Activated naive CD4-positive, alpha-beta T cell treated with anti-CD3 and anti-CD28 coated beads, Interleukin-2, amount 50 U/mL, for 72 hours (primary cell): ENCODE measurements around the gene MGARP. TPM values are rescaled to one million over a fixed set of nuclear protein-coding genes. Genes with fewer than 3 reads are reported as not detected.
"Not testable (repeated sequence)": the region's sequence is repeated elsewhere in the genome, so short reads cannot be mapped to it uniquely, and the experiment has no call there.

Source experiments
- ATAC-seq, 2 donors: fragments of 150-1000 bp; cut with Tn5 transposase; 2 replicates each; pipeline ENCODE4 v1.10.0; 2021; ENCODE audit warnings: mild to moderate bottlenecking in 2 of 2, moderate library complexity in 2 of 2
- DNase-seq, 2 donors: peaks; one replicate each; pipeline ENCODE4 v3.0.0; 2021 to 2022; ENCODE audit warnings: low spot score in 2 of 2
- H3K27ac Mint-ChIP-seq, 2 donors: one replicate each; pipeline ENCODE4 v1.8.0; 2022; ENCODE audit warnings: mild to moderate bottlenecking in 2 of 2, mixed read lengths in 2 of 2
- H3K36me3 Mint-ChIP-seq, 2 donors: one replicate each; pipeline ENCODE4 v1.8.0; 2022; ENCODE audit warnings: mixed read lengths in 2 of 2
- H3K9me3 Mint-ChIP-seq, 2 donors: one replicate each; pipeline ENCODE4 v1.8.0; 2022; ENCODE audit warnings: mixed read lengths in 2 of 2
- total RNA-seq, 2 donors: library from RNA; stranded (reverse); gene quantifications; one replicate each; pipeline ENCODE4 v1.2.3, GENCODE V29; 2022

MGARP gene
- total RNA-seq, 2 donors from 2014 or later, result 0.27 to 0.31 TPM

DNA sequence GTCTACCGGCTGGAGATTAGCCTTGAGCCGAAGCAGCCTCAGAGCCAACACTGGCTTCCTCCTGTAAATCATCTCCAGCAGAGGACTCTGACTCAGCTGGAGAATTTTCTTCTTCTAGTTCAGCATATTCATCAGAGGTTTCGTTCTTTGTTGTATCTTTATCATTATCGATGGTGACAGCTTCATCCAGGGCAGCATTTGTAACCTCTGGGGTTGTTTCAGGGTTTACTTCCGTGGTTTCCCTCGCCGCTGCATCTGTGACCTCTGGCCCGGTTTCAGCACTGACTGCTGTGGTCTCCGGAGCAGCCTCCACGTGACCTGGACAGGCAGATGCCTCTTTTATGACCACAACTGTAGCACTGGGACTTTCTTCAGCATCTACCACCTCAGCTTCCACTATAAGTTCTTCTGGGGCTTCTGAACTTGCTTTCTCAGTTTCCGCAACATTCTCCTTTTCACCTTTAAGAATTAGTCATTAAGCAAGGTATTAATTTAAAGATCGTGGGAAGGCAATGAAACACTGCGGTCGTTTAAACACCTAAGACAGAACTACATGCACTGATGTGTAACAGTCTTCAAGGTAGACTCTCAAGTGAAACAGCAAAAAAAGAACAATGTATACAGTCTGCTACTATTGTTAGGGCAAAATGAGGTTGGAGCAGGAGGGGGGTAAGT, 13.3 kb downstream of the MGARP start:
- ATAC-seq, result peak; percentile 94 to 97
- peak; percentile 80 to 92 for DNase-seq
- Mint-ChIP-seq H3K9me3 (no peaks in the 10 kb centered on the region), H3K27ac (peak overlapping the region; percentile 4 to 62), H3K36me3 (no peaks in the 10 kb centered on the region)

DNA sequence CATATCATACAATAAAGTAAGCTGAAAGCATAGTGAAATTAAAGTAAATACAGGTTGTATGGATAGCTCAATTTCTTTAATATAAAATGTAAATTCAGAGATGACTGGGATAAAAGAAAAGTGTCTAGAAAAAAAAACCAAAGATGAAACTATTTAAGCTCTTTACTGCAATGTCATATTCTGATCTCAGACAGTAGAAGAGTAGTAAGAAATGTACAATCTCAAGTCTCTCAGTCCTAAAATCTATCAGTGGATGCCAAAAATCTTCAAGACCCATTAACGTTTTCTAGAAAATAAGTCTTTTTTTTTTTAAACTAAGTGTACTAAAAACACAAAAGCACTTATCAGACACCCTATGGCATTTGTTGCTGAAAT, 13.8 kb downstream of the MGARP start:
- ATAC-seq (peak in 1 of 2 donors; percentile 4), DNase-seq (no peak)
- no peaks in the 10 kb centered on the region for H3K9me3 Mint-ChIP-seq
- H3K36me3 Mint-ChIP-seq, result no peaks in the 10 kb centered on the region
- H3K27ac Mint-ChIP-seq, result peak overlapping the region in 1 of 2 donors; percentile 62

DNA sequence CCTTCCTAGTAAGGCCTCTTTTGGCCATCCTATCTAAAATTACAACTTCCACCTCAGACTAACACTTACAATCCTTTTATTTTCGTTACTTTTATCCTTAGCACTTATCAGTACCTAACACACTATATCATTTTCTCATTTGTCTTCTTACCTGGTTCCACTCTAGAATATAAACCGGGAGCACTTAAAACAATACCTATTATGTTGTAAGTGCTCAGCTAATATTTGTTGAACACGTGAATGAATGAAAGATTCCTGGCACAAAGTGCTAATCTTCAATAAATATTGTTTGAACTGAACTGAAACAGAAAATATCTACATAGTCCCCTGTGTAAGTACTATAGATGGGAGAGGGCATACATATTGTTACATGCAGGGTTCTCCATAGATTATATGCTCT, 14.4 kb downstream of the MGARP start:
- no peak for ATAC-seq
- no peaks in the 10 kb centered on the region for H3K9me3 Mint-ChIP-seq
- no peaks in the 10 kb centered on the region for H3K36me3 Mint-ChIP-seq
- H3K27ac Mint-ChIP-seq, result no peak overlapping the region
- DNase-seq, result no peak

DNA sequence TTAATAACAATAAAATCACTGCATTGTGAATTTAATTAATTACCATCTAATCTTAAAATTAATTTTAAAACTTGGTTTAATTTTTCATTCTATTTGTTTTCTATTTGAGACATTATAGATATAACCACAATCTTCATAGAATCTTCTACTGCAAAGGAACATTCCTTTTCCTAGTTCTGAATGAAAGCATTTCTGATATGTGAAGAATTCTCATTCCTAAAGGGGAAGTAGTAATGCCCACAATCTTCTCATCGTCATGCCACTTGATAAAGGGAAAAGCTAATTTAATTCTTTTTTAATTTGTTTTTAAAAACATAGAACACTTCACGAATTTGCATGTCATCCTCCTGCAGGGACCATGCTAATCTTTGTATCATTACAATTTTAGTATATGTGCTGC, 23.7 kb downstream of the MGARP start:
- no peak for DNase-seq
- no peak overlapping the region for H3K27ac Mint-ChIP-seq
- no peaks in the 10 kb centered on the region for H3K36me3 Mint-ChIP-seq
- ATAC-seq, result no peak
- no peaks in the 10 kb centered on the region for H3K9me3 Mint-ChIP-seq

DNA sequence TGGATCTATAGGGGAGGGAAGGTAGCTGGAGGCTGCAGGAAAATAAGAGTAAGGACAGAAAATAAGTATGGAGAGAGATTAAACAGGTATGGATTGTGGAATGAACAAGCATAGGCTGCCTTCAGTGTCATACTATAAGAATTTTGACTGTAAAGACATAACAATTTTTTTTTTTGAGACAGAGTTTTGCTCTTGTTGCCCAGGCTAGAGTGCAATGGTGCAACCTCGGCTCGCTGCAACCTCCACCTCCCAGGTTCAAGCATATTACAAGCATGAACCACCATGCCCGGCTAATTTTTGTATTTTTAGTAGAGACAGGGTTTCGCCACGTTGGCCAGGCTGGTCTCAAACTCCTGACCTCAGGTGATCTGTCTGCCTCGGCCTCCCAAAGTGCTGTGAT, 24.4 kb downstream of the MGARP start:
- not testable (repeated sequence) for DNase-seq, ATAC-seq, H3K9me3 Mint-ChIP-seq, H3K36me3 Mint-ChIP-seq, H3K27ac Mint-ChIP-seq

DNA sequence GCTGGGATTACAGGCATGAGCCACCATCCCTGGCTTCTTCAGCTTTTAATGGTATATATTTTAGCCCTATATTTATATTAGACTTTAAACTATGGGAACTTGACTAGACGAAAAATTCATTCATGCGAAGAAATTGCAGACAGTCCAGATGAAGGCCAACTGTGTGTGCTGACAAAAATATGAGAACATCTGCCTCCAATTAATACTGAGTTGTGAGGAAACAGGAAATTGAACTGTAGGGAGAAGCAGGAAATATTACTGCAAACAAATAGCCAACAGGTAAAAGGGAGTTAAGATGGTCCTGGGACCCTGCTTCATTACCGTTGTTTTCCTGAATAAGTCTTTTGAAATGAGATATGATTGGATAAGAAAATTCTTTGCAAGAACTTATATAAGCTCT, 26.3 kb downstream of the MGARP start:
- Mint-ChIP-seq H3K27ac (no peak overlapping the region), H3K9me3 (no peaks in the 10 kb centered on the region), H3K36me3 (no peaks in the 10 kb centered on the region)
- no peak for DNase-seq
- ATAC-seq, result no peak

DNA sequence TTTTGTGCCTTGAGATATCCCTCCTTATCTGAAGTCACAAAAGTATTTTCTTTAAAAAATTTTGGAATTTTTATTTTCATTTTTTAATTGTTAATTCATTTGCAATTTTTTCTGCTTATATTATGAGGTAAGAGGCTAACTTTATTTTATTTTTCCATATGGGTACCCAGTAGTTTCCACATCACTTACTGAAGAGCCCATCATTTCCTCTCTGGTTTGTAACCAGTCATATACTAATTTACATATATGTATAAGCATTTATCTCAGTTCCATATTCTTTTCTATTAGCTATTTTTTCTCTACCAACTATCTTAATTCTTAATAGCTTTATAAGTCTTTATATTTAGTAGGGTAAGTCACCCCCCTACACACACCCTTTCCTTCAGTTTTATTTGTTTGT, 27.0 kb downstream of the MGARP start:
- Mint-ChIP-seq H3K36me3 (no peaks in the 10 kb centered on the region), H3K9me3 (no peaks in the 10 kb centered on the region), H3K27ac (no peak overlapping the region)
- ATAC-seq, result no peak
- no peak for DNase-seq

DNA sequence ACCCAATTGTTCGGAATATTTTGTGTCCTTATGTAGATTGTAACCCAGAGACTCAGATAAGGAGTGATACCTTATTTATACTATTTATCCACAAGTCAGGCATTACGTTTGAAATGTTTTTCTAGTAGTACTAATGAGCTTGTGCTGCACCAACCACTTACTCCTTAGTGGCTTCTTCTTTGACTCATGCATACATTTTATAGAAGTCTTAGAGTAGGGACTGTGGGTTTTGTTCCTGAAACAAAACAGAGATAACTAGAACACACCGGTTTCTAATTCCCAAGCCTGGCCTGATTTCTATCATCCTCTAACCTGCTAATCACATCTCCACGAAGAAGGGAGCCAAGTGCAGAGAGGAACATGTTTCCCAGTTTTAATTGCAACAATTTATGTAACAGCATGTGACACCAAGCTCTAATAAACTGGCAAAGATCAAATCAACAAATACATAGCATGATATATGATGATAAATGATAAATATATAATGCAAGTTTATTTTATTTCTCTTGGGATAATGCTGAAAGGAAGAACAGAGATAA, 32.3 kb downstream of the MGARP start:
- Mint-ChIP-seq H3K9me3 (no peaks in the 10 kb centered on the region), H3K36me3 (no peaks in the 10 kb centered on the region)
- no peak for ATAC-seq

DNA sequence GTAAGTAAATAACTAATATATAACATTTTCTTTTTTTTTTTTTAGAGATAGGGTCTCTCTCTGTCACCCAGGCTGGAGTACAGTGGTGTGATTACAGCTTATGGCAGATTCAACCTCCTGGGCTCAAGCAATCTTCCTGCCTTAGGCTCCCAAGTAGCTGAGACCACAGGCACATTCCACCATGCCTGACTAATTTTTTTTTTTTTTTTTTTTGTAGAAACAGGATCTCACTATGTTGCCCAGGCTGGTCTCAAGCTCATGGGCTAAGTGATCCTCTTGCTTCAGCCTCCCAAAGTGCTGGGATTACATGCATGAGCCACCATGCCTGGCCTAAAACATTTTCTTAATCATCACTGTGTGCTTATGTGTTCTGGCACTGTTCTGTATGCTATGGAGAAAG, 32.8 kb downstream of the MGARP start:
- H3K9me3 Mint-ChIP-seq, result no peaks in the 10 kb centered on the region
- no peak overlapping the region for H3K27ac Mint-ChIP-seq
- H3K36me3 Mint-ChIP-seq, result no peaks in the 10 kb centered on the region
- DNase-seq, result no peak
- ATAC-seq, result no peak

More for the DNA sequence above, 32.3 kb downstream of the MGARP start:
- DNase-seq, result no peak
- H3K27ac Mint-ChIP-seq, result no peak overlapping the region

DNA sequence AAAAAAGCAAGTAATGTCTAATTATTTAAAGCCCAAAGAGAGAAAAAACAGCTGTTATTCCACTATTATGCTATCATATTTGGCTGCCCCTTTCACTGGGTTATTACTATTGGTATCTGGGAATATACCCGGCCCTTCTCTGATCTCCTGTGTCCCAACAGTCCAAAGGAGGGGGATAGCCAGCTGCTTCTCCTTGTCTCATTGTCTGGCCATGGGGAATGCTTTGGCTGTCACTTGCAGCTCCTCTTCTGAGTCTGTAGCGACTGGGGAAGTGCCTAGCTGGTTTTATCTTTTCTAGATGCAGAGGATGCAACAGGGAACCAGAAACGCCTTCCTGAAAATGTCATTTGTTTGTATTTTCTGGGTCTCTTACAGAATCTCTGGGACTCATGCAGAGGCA, 33.9 kb downstream of the MGARP start:
- DNase-seq, result no peak
- Mint-ChIP-seq H3K27ac (no peak overlapping the region), H3K36me3 (no peaks in the 10 kb centered on the region), H3K9me3 (no peaks in the 10 kb centered on the region)
- ATAC-seq, result no peak

DNA sequence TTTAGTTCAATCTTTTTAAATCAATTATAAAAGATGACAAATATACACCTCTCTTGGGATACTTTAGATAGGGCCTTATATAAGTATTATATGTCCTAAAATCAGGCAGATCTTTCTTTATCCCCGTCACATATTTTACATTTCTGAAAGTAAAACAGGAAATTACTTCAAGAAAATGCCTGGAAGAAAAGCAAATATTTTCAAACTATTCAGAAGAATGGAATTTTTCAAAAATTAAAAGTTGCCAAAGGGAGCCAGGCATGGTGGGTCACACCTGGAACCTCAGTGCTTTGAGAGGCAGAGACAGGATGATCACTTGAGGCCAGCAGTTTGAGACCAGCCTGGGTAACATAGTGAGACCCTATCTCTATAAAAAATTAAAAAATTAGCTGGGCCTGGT, 34.4 kb downstream of the MGARP start:
- DNase-seq, result no peak
- no peak for ATAC-seq
- H3K9me3 Mint-ChIP-seq, result no peaks in the 10 kb centered on the region
- H3K27ac Mint-ChIP-seq, result no peak overlapping the region
- no peaks in the 10 kb centered on the region for H3K36me3 Mint-ChIP-seq

DNA sequence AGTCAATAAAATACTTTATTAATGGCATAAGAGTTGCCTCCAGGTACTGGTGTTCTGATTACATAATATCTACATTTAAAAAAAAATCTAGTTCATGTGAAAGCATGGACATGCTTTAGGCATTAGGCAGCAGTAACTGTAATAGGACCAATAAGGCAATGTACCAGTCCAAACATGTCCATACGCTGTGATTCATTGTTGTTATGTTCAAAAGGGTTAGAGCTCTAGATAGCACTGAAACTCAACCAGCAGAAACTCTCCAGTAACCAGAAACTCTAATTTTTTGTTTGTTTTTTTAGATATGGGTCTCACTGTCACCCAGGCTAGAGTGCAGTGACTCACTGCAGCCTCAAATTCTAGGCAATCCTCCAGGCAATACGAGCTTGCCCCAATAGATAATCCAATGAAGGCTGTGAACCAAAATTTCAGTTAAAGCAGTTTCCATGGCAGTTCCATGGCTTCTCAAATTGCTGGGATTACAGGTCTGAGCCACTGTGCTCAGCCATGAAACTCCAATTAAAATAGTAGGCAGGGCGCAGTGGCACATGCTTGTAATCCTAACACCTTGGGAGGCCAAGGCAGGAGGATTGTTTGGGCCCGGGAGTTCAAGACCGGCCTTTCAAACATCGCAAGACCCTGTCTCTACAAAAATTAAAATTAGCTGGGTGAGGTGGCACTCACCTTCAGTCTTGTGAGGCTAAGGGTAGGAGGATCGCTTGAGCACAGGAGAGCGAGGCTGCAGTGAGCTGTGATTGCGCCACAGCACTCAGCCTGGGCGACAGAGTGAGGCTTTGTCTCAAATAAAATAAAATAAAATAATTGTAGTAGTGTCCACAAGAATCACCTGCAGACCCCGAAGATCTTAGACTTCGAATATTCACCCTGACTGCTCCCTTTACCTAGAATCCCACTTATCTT, 36.3 kb downstream of the MGARP start:
- H3K36me3 Mint-ChIP-seq, result peaks cover 0 to 7% of the 10 kb centered on the region in 2 donors
- no peak for DNase-seq
- peaks cover 0 to 8% of the 10 kb centered on the region in 2 donors for H3K9me3 Mint-ChIP-seq
- ATAC-seq, result no peak
- no peak overlapping the region for H3K27ac Mint-ChIP-seq

DNA sequence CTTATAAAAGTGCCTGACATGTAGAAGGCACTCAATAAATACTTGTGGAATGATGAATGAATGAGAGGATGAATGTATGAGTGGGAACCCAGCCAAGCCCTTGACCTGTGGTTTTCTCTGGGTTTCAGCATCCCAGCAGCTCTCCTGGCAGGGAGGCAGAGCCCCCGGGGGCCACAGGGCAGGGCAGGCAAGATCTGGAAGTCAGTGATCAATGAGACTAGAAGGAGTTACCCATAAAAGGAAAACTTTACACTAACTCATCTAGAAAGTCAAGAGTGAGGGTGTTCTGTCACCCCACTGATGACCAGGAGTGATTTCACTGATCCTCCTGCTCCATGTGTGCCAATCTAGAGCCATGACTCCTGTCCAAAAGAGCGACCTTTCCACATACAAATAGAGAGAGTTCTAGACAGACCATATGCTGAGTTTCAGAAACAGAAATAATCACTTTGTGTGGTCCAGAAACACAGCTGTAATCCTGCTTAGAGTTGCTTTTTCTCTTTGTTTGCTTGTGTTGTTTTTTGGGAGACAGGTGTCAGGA, 37.4 kb downstream of the MGARP start:
- peaks cover 0 to 9% of the 10 kb centered on the region in 2 donors for H3K9me3 Mint-ChIP-seq
- DNase-seq (no peak), ATAC-seq (no peak)
- H3K36me3 Mint-ChIP-seq, result peaks cover 0 to 8% of the 10 kb centered on the region in 2 donors
- H3K27ac Mint-ChIP-seq, result no peak overlapping the region

DNA sequence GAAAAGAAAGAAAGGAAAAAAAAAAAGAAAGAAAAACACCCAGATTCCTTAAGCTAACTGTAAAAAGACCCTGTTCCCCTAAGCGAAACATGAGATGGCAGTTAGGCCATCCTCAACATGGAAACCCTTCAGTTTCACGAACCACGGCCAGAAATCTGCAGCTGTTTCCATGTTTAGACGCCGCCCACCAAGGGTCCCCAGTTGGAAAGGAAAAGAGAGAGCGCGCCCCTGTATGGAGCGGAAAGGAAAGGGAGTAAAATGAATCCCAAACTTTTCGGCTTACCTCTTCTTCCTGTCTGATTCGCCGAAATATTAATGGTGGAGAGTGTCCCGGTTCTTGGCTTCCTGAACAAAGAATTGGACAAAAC, 38.3 kb downstream of the MGARP start:
- Mint-ChIP-seq H3K9me3 (peaks cover 0 to 9% of the 10 kb centered on the region in 2 donors), H3K36me3 (peaks cover 0 to 8% of the 10 kb centered on the region in 2 donors)
- no peak for ATAC-seq

DNA sequence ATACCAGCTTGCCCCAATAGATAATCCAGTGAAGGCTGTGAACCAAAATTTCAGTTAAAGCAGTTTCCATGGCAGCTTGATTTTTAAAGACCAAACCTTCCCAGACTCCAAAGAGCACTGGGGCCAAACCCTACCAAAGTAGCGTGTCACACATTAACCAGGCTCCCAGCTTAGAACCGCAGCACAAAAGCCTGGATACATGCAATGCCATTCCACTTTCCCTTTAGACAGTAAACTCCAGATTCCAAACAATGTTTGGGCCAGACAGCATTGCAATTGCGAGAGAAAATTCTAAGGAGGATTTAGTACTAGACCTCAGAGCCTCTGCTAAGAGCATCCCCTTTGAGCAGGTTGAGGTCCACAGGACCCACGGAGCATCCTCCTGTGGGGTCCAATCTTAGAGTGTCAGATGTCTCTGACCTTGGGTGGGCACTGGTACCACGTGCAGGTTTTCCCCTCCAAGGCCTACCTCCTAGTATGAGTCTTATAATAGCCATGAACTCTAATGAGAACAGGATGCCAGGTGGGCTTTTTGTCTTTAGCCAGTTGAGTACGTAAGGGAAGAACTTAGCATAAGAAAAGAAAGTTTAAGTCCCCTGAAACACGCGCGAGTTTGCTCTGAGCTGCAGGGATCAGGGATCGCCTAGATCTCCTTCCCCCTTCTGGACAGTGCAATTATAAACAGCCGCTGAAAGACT, 38.8 kb downstream of the MGARP start:
- no peak for ATAC-seq
- peaks cover 0 to 9% of the 10 kb centered on the region in 2 donors for H3K9me3 Mint-ChIP-seq

More for the DNA sequence above, 38.3 kb downstream of the MGARP start:
- H3K27ac Mint-ChIP-seq, result no peak overlapping the region
- DNase-seq, result no peak

DNA sequence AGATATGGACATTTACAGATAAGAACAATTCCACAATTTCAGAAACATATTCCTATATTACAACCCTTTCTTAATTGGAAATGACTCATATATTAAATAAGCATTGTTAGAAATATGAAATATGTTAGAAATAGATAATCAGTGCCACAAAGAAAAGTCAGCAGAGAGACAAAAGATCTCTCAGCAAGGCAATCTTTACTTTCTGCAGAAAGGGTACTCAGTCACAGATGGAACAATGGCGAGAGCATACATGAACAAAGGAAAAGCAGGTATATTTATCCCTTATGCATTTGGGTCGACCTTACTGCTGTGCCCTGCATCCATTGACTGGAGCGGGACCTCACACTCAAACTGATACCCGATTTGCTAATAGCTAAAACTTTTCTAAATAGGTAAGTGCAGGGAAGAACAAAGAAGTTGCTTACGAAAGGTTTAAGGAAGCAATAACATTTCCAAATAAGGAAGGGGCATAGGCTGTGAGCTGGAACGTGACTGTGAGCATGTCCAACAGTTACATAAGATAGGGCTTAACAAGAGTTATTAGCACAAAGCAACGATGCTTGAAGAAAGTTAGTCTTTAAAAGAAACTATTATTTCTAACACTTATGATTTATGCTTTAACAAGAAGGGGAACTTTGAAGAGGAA, 40.8 kb downstream of the MGARP start:
- no peak overlapping the region for H3K27ac Mint-ChIP-seq
- ATAC-seq, result no peak
- H3K36me3 Mint-ChIP-seq, result peaks cover 0 to 8% of the 10 kb centered on the region in 2 donors
- H3K9me3 Mint-ChIP-seq, result peaks cover 0 to 9% of the 10 kb centered on the region in 2 donors
- no peak for DNase-seq

More for the DNA sequence above, 38.8 kb downstream of the MGARP start:
- peaks cover 0 to 8% of the 10 kb centered on the region in 2 donors for H3K36me3 Mint-ChIP-seq
- no peak for DNase-seq
- H3K27ac Mint-ChIP-seq, result no peak overlapping the region
